Stimulated activated CD4-positive, alpha-beta T cell treated with anti-CD3 and anti-CD28 coated beads, Interleukin-4, amount 100 ng/mL, for 24 hours (primary cell): ENCODE results near the gene NUSAP1.
A peak's percentile ranks its signal among the peaks of the same experiment; 100 is the strongest.
"Not testable (repeated sequence)": the region's sequence is repeated elsewhere in the genome, so short reads cannot be mapped to it uniquely, and the experiment has no call there.

Experiments
- DNase-seq: peaks from one replicate; pipeline ENCODE4 v3.0.0-alpha.2; 2020

NUSAP1 gene, protein sequence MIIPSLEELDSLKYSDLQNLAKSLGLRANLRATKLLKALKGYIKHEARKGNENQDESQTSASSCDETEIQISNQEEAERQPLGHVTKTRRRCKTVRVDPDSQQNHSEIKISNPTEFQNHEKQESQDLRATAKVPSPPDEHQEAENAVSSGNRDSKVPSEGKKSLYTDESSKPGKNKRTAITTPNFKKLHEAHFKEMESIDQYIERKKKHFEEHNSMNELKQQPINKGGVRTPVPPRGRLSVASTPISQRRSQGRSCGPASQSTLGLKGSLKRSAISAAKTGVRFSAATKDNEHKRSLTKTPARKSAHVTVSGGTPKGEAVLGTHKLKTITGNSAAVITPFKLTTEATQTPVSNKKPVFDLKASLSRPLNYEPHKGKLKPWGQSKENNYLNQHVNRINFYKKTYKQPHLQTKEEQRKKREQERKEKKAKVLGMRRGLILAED

GRCh38 chr15:41332194-41333025 lies at the start of gene NUSAP1, which contains the start of gene OIP5:
Gene NUSAP1 (plus strand): TSS chr15:41332881. CDS start chr15:41332958, 77 bp downstream.
Gene OIP5 (minus strand): TSS chr15:41332591. CDS start chr15:41332561, 30 bp downstream.
- peak; percentile 99 for DNase-seq

- DNase-seq, result not testable (repeated sequence)
Measured at GRCh38 chr15:41282980-41283652, 49.6 kb upstream of the NUSAP1 start.

- peak; percentile 98 for DNase-seq
Measured at GRCh38 chr15:41283653-41284426, 48.8 kb upstream of the NUSAP1 start.

GRCh38 chr15:41284427-41285177 lies 48.1 kb upstream of the NUSAP1 start:
- DNase-seq, result no peak

- no peak for DNase-seq
Measured at GRCh38 chr15:41285285-41285684, 47.4 kb upstream of the NUSAP1 start.

- DNase-seq, result no peak
Measured at GRCh38 chr15:41286665-41287333, 45.9 kb upstream of the NUSAP1 start.

GRCh38 chr15:41288464-41288863 lies 44.2 kb upstream of the NUSAP1 start:
- DNase-seq, result no peak

GRCh38 chr15:41289953-41290352 lies 42.7 kb upstream of the NUSAP1 start:
- no peak for DNase-seq

- no peak for DNase-seq
Measured at GRCh38 chr15:41291065-41291631, 41.5 kb upstream of the NUSAP1 start.

- DNase-seq, result no peak
Measured at GRCh38 chr15:41292521-41292920, 40.2 kb upstream of the NUSAP1 start.

DNA sequence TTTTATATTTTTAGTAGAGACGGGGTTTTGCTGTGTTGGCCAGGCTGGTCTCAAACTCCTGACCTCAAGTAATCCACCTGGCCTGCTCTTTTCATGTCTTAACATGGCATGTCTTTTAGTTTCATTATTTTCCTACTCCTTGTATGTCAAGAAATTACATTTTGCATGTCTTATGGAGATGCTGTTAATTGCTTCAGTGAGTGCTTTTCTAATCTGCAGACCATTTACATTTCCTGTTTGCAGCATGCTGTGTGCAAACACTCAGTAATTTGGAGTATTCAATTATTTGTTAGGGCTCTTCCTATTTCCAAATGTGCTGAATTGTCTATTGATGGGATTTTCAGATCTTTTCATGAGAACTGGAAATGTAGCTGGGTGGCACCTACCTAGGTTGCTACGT lies 31.5 kb upstream of the NUSAP1 start:
- DNase-seq, result not testable (repeated sequence)

DNA sequence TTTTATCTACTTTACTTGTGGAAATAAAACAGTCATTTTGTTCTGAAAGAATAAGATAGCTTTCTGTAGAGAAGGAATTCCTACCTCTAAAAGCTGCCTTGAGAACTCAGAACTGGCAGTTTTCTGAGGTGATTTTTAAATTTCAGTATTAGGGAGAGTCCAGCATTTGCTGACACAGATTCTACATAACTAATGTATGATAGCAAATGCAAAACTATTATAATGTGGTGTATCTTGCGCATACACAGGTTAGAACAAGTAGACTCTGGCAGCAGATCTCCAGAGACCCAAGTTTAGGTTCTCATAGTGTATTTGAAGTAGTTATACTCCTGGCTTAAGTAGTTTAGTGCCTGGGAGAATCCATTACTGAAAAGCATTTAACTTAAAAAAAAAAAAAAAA lies 31.1 kb upstream of the NUSAP1 start:
- no peak for DNase-seq

DNA sequence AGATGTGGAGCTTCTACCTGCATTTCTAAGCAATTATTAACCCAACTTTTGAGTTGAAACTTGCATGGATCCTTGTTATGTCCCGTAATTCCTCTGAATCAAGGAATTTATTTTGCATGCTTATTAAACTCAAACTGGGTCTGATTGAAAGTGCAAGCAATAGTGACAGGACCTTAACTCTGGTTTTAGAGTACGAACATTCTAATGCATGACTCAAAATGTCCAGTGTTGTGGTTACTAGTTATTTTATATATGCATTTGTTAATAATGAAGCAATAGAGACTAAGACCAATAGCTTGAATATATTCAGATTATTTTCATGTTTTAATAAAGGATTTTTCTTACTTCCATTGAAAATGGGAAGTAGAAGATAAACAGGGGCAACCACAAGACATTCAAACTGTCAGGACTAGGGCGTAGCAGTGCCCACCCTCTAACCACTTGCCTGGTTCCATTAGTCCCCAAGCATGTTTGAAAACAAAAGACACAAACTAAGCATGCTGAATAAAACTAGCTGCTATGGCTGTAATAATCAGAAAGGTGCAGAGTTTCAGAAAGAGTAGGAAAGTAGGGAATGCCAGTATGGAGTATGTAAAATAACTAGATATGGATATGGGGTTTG lies 28.4 kb upstream of the NUSAP1 start:
- no peak for DNase-seq

DNA sequence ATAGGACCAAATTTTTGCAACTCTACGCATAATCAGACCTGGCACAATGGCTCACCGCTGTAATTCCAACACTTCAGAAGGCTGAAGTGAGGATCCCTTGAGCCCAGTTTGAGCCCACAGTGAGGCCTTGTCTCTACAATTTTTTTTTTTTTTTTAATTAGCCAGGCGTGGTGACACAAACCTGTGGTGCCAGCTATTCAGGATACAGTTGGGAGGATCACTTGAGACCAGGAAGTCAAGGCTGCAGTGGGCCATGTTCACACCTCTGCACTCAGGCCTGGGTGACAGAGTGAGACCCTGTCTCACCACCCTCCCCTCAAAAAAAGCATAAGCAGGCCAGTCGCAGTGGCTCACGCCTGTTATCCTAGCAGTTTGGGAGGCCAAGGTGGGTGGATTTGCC lies 25.0 kb upstream of the NUSAP1 start:
- no peak for DNase-seq

- DNase-seq, result no peak
Measured at GRCh38 chr15:41309226-41309905, 23.3 kb upstream of the NUSAP1 start.

DNA sequence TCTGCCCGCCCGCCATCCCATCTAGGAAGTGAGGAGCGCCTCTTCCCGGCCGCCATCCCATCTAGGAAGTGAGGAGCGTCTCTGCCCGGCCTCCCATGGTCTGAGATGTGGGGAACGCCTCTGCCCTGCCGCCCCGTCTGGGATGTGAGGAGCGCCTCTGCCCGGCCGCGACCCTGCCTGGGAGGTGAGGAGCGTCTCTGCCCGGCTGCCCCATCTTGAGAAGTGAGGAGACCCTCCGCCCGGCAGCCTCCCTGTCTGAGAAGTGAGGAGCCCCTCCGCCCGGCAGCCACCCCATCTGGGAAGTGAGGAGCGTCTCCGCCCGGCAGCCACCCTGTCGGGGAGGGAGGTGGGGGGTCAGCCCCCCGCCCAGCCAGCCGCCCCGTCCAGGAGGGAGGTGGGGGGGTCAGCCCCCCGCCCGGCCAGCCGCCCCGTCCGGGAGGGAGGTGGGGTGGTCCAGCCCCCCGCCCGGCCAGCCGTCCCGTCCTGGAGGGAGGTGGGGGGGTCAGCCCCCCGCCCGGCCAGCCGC lies 11.8 kb upstream of the NUSAP1 start:
- not testable (repeated sequence) for DNase-seq

DNA sequence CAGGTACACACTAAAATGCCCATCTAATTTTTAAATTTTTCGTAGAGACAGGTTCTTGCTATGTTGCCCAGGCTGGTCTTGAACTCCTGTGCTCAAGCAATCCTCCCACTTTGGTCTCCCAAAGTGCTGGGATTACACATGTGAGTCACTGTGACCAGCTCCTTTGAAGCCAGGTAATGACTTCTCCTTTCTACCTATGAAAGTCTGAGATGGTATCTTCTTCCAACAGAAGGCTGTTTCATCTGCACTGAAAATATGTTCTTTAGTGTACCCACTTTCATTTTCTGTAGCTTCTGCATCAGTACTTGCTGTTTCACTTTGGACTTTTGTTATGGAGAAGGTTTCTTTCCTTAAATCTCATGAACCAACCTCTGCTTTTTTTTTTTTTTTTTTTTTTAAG lies 9.1 kb upstream of the NUSAP1 start:
- DNase-seq, result no peak

DNA sequence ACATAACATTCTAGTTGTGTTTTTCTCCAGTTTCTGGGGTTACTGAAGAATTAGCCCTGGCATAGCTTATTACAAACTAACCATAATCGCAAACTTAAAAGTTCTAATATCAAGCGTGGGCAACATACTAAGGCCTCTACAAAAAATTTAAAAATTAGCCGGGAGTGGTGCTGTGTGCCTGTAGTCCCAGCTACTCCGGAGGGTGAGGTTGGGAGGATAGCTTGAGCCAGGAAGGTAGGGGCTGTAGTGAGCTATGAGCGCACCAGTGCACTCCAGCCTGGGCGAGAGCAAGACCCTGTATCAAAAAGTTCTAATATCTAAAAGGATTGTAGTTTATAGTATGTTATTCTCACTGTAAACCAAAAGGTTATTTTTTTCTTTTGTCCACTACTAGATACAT lies 1.4 kb upstream of the NUSAP1 start:
- no peak for DNase-seq

DNA sequence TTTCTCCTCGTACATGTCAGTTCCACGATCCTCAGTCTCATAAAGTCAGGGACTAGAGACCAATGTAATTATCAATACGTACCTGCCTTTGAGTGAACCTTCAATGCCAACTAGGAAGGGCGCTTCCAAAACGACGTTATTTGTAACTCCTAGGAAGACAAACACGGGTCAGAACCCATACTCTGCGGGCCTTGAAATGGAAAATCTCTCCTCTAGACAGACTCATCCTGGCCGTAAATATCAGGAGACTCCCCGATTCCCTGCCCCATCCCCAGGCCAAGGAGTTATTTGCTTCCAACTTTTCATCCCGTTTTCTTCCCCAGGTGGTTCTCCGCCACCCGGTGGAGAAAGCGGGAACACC lies 868 bp upstream of the NUSAP1 start:
- DNase-seq, result no peak
